SK-N-SH treated with all-trans-retinoic acid at 6 μM for 48 hours (cell line): ENCODE data around the gene LCE2A.

Experiments
- ATAC-seq: fragments of 200-7000 bp; cut with Tn5 transposase; 3 replicates; pipeline ENCODE4 v1.9.1; 2020; ENCODE audit warnings: mild to moderate bottlenecking, moderate library complexity
- ARNTL ChIP-seq: fragments of 450-650 bp; formaldehyde crosslinking; IDR thresholded peaks from 2 replicates; pipeline ENCODE4 v1.5.0; 2020; ENCODE audit warnings: low read depth, mild to moderate bottlenecking, moderate library complexity, borderline replicate concordance
- BACH2 ChIP-seq: fragments of 250-450 bp; sonication (Bioruptor Pico); IDR thresholded peaks from 2 replicates; pipeline ENCODE4 v1.9.0; 2021; ENCODE audit warnings: mild to moderate bottlenecking, borderline replicate concordance
- CREB5 ChIP-seq: fragments of 250-450 bp; sonication (Bioruptor Pico); IDR thresholded peaks from 2 replicates; pipeline ENCODE4 v1.5.1; 2020; ENCODE audit warnings: low read depth, mild to moderate bottlenecking, moderate library complexity
- CSDC2 ChIP-seq: fragments of 250-450 bp; sonication (Bioruptor Pico); IDR thresholded peaks from 2 replicates; pipeline ENCODE4 v1.5.0; 2020; ENCODE audit warnings: mild to moderate bottlenecking, moderate library complexity
- ESRRG ChIP-seq: fragments of 250-450 bp; sonication (Bioruptor Pico); IDR thresholded peaks from 2 replicates; pipeline ENCODE4 v1.6.1; 2021; ENCODE audit warnings: mild to moderate bottlenecking
- GLIS3 ChIP-seq: fragments of 250-450 bp; sonication (Bioruptor Pico); IDR thresholded peaks from 2 replicates; pipeline ENCODE4 v1.5.0; 2020; ENCODE audit warnings: mild to moderate bottlenecking, moderate library complexity
- ISL1 ChIP-seq: fragments of 250-450 bp; sonication (Bioruptor Pico); IDR thresholded peaks from 2 replicates; pipeline ENCODE4 v2.1.2; 2022; ENCODE audit warnings: mild to moderate bottlenecking, moderate library complexity
- OSR1 ChIP-seq: fragments of 250-450 bp; sonication (Bioruptor Pico); IDR thresholded peaks from 2 replicates; pipeline ENCODE4 v1.8.0; 2022; ENCODE audit warnings: moderate library complexity, mild to moderate bottlenecking, inconsistent platforms
- POU6F1 ChIP-seq: fragments of 250-450 bp; sonication (Bioruptor Pico); IDR thresholded peaks from 2 replicates; pipeline ENCODE4 v1.8.0; 2021; ENCODE audit warnings: low read depth, mild to moderate bottlenecking, moderate library complexity, borderline replicate concordance
- RARB ChIP-seq: fragments of 250-450 bp; sonication (Bioruptor Pico); IDR thresholded peaks from 2 replicates; pipeline ENCODE4 v1.8.0; 2021; ENCODE audit warnings: mild to moderate bottlenecking, moderate library complexity
- SNAI2 ChIP-seq: fragments of 250-450 bp; sonication (Bioruptor Pico); IDR thresholded peaks from 2 replicates; pipeline ENCODE4 v1.5.0; 2020; ENCODE audit warnings: mild to moderate bottlenecking, moderate library complexity
- TCF4 ChIP-seq: fragments of 250-450 bp; sonication (Bioruptor Pico); IDR thresholded peaks from 2 replicates; pipeline ENCODE4 v1.8.0; 2021; ENCODE audit warnings: mild to moderate bottlenecking, moderate library complexity, borderline replicate concordance
- TOX ChIP-seq: fragments of 250-450 bp; sonication (Bioruptor Pico); IDR thresholded peaks from 2 replicates; pipeline ENCODE4 v1.8.0; 2021; ENCODE audit warnings: mild to moderate bottlenecking, moderate library complexity, borderline replicate concordance
- ZFP3 ChIP-seq: fragments of 250-450 bp; sonication (Bioruptor Pico); IDR thresholded peaks from 2 replicates; pipeline ENCODE4 v1.5.0; 2020; ENCODE audit warnings: mild to moderate bottlenecking, moderate library complexity
- ZFP30 ChIP-seq: fragments of 450-650 bp; formaldehyde crosslinking; IDR thresholded peaks from 2 replicates; pipeline ENCODE4 v1.5.0; 2022; ENCODE audit warnings: mild to moderate bottlenecking, moderate library complexity
- ZNF565 ChIP-seq: fragments of 450-650 bp; formaldehyde crosslinking; conservative IDR thresholded peaks from 2 replicates; pipeline ENCODE4 v1.5.0; 2020; ENCODE audit warnings: low read depth, mild to moderate bottlenecking, moderate library complexity
- ZNF70 ChIP-seq: fragments of 450-650 bp; formaldehyde crosslinking; IDR thresholded peaks from 2 replicates; pipeline ENCODE4 v1.5.0; 2020; ENCODE audit warnings: mild to moderate bottlenecking, moderate library complexity
- TF ChIP-seq, protein P1 (sequence below): fragments of 250-450 bp; sonication (Bioruptor Pico); IDR thresholded peaks from 2 replicates; pipeline ENCODE4 v1.5.1; 2021; ENCODE audit warnings: mild to moderate bottlenecking, moderate library complexity
- TF ChIP-seq, protein P2 (sequence below): fragments of 250-450 bp; sonication (Bioruptor Pico); IDR thresholded peaks from 2 replicates; pipeline ENCODE4 v1.5.0; 2020; ENCODE audit warnings: mild to moderate bottlenecking, moderate library complexity

The LCE2A gene

DNA sequence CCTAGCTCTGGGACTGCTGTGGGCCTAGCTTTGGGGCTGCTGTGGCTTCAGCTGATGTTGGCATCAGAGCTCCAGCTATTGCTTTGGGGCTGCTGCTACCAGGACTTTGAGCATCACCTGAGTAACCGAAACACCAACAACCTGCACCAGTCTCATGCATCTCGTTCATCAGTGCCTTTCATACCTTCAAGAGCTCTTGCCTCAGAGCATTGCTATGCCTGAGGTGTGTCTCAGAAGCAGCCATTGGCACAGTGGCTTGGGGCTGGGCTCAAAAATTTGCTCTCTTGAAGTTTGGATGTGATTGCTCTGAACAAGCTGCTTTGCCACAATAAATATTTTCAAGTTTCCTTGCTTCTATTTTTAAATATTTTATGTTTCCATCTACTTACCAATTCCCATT, 41.7 kb upstream of the LCE2A start (continued):
- TF ChIP-seq TCF4: no peak

- no peak for ATAC-seq
- TF ChIP-seq ISL1 (CRISPR knock-in tag) (no peak), CSDC2 (CRISPR knock-in tag) (no peak), ZFP30 (no peak), BACH2 (no peak), TCF4 (no peak), CREB5 (CRISPR knock-in tag) (no peak), RARB (CRISPR knock-in tag) (no peak), ZNF565 (CRISPR knock-in tag) (no peak), ARNTL (CRISPR knock-in tag) (no peak), SNAI2 (CRISPR knock-in tag) (no peak), GLIS3 (CRISPR knock-in tag) (no peak), ZNF70 (CRISPR knock-in tag) (no peak)
- TF ChIP-seq, protein P1, sequence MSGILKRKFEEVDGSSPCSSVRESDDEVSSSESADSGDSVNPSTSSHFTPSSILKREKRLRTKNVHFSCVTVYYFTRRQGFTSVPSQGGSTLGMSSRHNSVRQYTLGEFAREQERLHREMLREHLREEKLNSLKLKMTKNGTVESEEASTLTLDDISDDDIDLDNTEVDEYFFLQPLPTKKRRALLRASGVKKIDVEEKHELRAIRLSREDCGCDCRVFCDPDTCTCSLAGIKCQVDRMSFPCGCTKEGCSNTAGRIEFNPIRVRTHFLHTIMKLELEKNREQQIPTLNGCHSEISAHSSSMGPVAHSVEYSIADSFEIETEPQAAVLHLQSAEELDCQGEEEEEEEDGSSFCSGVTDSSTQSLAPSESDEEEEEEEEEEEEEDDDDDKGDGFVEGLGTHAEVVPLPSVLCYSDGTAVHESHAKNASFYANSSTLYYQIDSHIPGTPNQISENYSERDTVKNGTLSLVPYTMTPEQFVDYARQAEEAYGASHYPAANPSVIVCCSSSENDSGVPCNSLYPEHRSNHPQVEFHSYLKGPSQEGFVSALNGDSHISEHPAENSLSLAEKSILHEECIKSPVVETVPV (CRISPR knock-in tag): no peak
- TF ChIP-seq, protein P2, sequence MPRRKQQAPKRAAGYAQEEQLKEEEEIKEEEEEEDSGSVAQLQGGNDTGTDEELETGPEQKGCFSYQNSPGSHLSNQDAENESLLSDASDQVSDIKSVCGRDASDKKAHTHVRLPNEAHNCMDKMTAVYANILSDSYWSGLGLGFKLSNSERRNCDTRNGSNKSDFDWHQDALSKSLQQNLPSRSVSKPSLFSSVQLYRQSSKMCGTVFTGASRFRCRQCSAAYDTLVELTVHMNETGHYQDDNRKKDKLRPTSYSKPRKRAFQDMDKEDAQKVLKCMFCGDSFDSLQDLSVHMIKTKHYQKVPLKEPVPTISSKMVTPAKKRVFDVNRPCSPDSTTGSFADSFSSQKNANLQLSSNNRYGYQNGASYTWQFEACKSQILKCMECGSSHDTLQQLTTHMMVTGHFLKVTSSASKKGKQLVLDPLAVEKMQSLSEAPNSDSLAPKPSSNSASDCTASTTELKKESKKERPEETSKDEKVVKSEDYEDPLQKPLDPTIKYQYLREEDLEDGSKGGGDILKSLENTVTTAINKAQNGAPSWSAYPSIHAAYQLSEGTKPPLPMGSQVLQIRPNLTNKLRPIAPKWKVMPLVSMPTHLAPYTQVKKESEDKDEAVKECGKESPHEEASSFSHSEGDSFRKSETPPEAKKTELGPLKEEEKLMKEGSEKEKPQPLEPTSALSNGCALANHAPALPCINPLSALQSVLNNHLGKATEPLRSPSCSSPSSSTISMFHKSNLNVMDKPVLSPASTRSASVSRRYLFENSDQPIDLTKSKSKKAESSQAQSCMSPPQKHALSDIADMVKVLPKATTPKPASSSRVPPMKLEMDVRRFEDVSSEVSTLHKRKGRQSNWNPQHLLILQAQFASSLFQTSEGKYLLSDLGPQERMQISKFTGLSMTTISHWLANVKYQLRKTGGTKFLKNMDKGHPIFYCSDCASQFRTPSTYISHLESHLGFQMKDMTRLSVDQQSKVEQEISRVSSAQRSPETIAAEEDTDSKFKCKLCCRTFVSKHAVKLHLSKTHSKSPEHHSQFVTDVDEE (CRISPR knock-in tag): no peak
Measured at GRCh38 chr1:152657677-152658076, 40.5 kb upstream of the LCE2A start.

DNA sequence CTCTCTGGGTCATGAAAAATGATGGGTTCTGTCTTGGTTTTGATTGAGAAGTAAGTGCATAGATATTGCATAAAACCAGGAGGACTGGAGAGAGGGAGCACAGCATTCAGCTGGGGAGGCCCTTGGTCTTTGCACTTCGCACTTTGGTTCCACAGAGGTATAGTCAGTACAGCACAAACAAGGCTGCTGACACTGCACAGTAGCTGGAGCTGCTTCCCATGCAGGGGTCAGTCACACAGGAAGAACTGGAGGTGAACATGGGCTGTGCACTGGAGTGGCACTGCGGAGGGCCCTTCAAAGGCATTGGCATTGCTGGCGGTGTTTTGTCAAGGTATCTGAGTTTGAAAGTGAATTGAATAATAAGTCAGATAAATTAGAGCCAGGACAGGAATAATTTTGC, 39.5 kb upstream of the LCE2A start:
- TF ChIP-seq ESRRG (CRISPR knock-in tag): no peak
- no peak for TF ChIP-seq TOX (CRISPR knock-in tag)
- TF ChIP-seq ARNTL (CRISPR knock-in tag): no peak
- TF ChIP-seq CREB5 (CRISPR knock-in tag): no peak
- no peak for TF ChIP-seq SNAI2 (CRISPR knock-in tag)
- no peak for TF ChIP-seq POU6F1
- TF ChIP-seq, protein P1 (CRISPR knock-in tag): no peak
- TF ChIP-seq, protein P2 (CRISPR knock-in tag): no peak
- TF ChIP-seq CSDC2 (CRISPR knock-in tag): no peak
- TF ChIP-seq RARB (CRISPR knock-in tag): no peak
- TF ChIP-seq ZFP3 (CRISPR knock-in tag): no peak
- TF ChIP-seq ZFP30: no peak
- no peak for TF ChIP-seq OSR1 (CRISPR knock-in tag)
- no peak for TF ChIP-seq GLIS3 (CRISPR knock-in tag)
- no peak for TF ChIP-seq ISL1 (CRISPR knock-in tag)
- no peak for TF ChIP-seq ZNF565 (CRISPR knock-in tag)
- no peak for TF ChIP-seq BACH2
- no peak for ATAC-seq
